Measurements from ENCODE around the gene ZSWIM7. TPM values are rescaled to one million over a fixed set of nuclear protein-coding genes. Genes with fewer than 3 reads are reported as not detected.

Gene ZSWIM7
- total RNA-seq, 4 donors from 2014 or later: 1.3 to 30.3 (median 20.7) TPM

- no peaks in the 10 kb centered on the region for H3K9me3 ChIP-seq
- TF ChIP-seq POLR2A (IDR thresholded peaks at IDR 0.05) (no peak), CTCF (IDR thresholded peaks at IDR 0.05) (no peak)
- no peak overlapping the region for H3K4me3 ChIP-seq
- no peaks in the 10 kb centered on the region for H3K27me3 ChIP-seq
- intact Hi-C loops (cut with DNase I; ENCODE audit: low total_unique reads): no loop called here
- H3K27ac ChIP-seq: no peak overlapping the region
- no peaks in the 10 kb centered on the region for H3K36me3 ChIP-seq
- no peak for DNase-seq
- H3K4me1 ChIP-seq: no peaks in the 10 kb centered on the region
These were observed 7.9 kb upstream of the ZSWIM7 start for GRCh38 chr17:16007439-16007838.

- DNase-seq: no peak
- intact Hi-C loops (cut with DNase I; ENCODE audit: low total_unique reads): no loop called here
- H3K9me3 ChIP-seq: no peaks in the 10 kb centered on the region
- H3K27ac ChIP-seq: no peak overlapping the region
- no peak overlapping the region for H3K4me3 ChIP-seq
- H3K4me1 ChIP-seq: peaks cover 0 to 9% of the 10 kb centered on the region in 2 donors
- no peaks in the 10 kb centered on the region for H3K36me3 ChIP-seq
- TF ChIP-seq POLR2A (IDR thresholded peaks at IDR 0.05): no peak
- H3K27me3 ChIP-seq: no peaks in the 10 kb centered on the region
These were observed 6.1 kb upstream of the ZSWIM7 start for GRCh38 chr17:16005636-16006035.

- Histone ChIP-seq H3K27ac (peak overlapping the region in 1 of 2 donors; percentile 53), H3K4me1 (peaks cover 0 to 9% of the 10 kb centered on the region in 2 donors)
- intact Hi-C loops (cut with DNase I; ENCODE audit: low total_unique reads): no loop called here
These were observed 4.3 kb upstream of the ZSWIM7 start for GRCh38 chr17:16003841-16004240.

GRCh38 chr17:16002708-16003260, 3.3 kb upstream of the ZSWIM7 start:
- no peaks in the 10 kb centered on the region for H3K36me3 ChIP-seq
- intact Hi-C loops (cut with DNase I; ENCODE audit: low total_unique reads): no loop called here
- no peak overlapping the region for H3K27ac ChIP-seq

More at GRCh38 chr17:16003841-16004240, 4.3 kb upstream of the ZSWIM7 start:
- no peak for TF ChIP-seq POLR2A (IDR thresholded peaks at IDR 0.05)
- TF ChIP-seq CTCF (IDR thresholded peaks at IDR 0.05): no peak
- Histone ChIP-seq H3K4me3 (no peak overlapping the region), H3K9me3 (no peaks in the 10 kb centered on the region), H3K27me3 (no peaks in the 10 kb centered on the region), H3K36me3 (no peaks in the 10 kb centered on the region)
- no peak for DNase-seq

GRCh38 chr17:16001226-16001897, 1.9 kb upstream of the ZSWIM7 start:
- Histone ChIP-seq H3K9me3 (no peaks in the 10 kb centered on the region), H3K4me3 (no peak overlapping the region), H3K27me3 (no peaks in the 10 kb centered on the region), H3K4me1 (peaks cover 0 to 9% of the 10 kb centered on the region in 2 donors), H3K36me3 (no peaks in the 10 kb centered on the region), H3K27ac (no peak overlapping the region)
- intact Hi-C loops (cut with DNase I; ENCODE audit: low total_unique reads): no loop called here
- no peak for DNase-seq
- TF ChIP-seq POLR2A (IDR thresholded peaks at IDR 0.05): no peak
- TF ChIP-seq CTCF (IDR thresholded peaks at IDR 0.05): no peak

More at GRCh38 chr17:16002708-16003260, 3.3 kb upstream of the ZSWIM7 start:
- DNase-seq: no peak
- H3K9me3 ChIP-seq: no peaks in the 10 kb centered on the region
- no peak for TF ChIP-seq POLR2A (IDR thresholded peaks at IDR 0.05)
- TF ChIP-seq CTCF (IDR thresholded peaks at IDR 0.05): no peak
- H3K27me3 ChIP-seq: no peaks in the 10 kb centered on the region
- no peak overlapping the region for H3K4me3 ChIP-seq
- peaks cover 0 to 9% of the 10 kb centered on the region in 2 donors for H3K4me1 ChIP-seq

All from uterus (tissue), 4 donors.